ENCODE results near the gene MYRIP.

The MYRIP gene

GRCh38 chr3:40179016-40179415 lies 369.6 kb downstream of the MYRIP start:
- peak; percentile 54 for DNase-seq (ENCODE audit: extremely low spot score)
- ChIA-PET CTCF (interaction anchor here (0.8 to 14.9 kb wide), 32 partner anchors 8 to 732 kb away, joined by 3 to 162 read pairs (median 4); no protein-coding TSS in a partner anchor), POLR2A (interaction anchor here (0.5 kb wide), 1 partner anchor 64 kb away, joined by 3 read pairs; no protein-coding TSS in a partner anchor)
- TF ChIP-seq CTCF (IDR thresholded peaks at IDR 0.05; ENCODE audit: control extremely low read depth, extremely low read depth, low read depth, missing control alignments), result peak; percentile 78

GRCh38 chr3:40181182-40181581 lies 371.8 kb downstream of the MYRIP start:
- POLR2A ChIA-PET, result no interaction called here
- TF ChIP-seq CTCF (IDR thresholded peaks at IDR 0.05; ENCODE audit: control extremely low read depth, extremely low read depth, low read depth, missing control alignments), result no peak
- DNase-seq (ENCODE audit: extremely low spot score), result no peak
- CTCF ChIA-PET, result interaction anchor here (0.9 to 14.9 kb wide), 8 partner anchors 10 to 765 kb away, joined by 3 to 162 read pairs (median 4); no protein-coding TSS in a partner anchor

- POLR2A ChIA-PET, result no interaction called here
- no peak for TF ChIP-seq CTCF (IDR thresholded peaks at IDR 0.05; ENCODE audit: control extremely low read depth, extremely low read depth, low read depth, missing control alignments)
- DNase-seq (ENCODE audit: extremely low spot score), result no peak
- CTCF ChIA-PET, result interaction anchor here (11.5 kb wide), 1 partner anchor 8 kb away, joined by 162 read pairs; no protein-coding TSS in a partner anchor
Measured at GRCh38 chr3:40185029-40185695, 375.8 kb downstream of the MYRIP start.

GRCh38 chr3:40186508-40186907 lies 377.1 kb downstream of the MYRIP start:
- DNase-seq (ENCODE audit: extremely low spot score), result no peak
- CTCF ChIA-PET, result interaction anchor here (0.7 to 11.5 kb wide), 5 partner anchors 9 to 769 kb away, joined by 3 to 183 read pairs (median 3); no protein-coding TSS in a partner anchor
- no peak for TF ChIP-seq CTCF (IDR thresholded peaks at IDR 0.05; ENCODE audit: control extremely low read depth, extremely low read depth, low read depth, missing control alignments)
- POLR2A ChIA-PET, result no interaction called here

DNA sequence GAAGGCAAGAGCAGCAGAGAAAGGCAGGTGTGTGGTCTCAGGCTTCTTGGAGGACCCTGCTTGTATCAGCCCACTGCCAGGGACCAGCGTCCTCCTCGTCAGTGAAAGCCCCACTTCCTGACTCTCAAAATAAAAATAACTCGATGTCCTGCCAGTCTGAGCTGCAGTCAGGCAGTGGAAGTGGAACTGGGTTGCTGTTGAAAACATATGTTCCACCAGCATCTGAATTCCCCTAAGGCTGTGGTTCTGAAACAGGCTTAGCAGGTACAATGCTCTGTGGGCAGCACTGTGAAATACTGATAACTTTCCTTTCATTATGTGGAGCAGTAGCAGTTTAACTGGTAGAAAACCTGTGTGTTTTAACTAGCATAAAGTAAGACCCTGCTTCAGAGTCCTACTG lies 378.5 kb downstream of the MYRIP start:
- ChIA-PET POLR2A (no interaction called here), CTCF (interaction anchor here (1.0 to 11.5 kb wide), 4 partner anchors 11 to 1692 kb away, joined by 3 to 183 read pairs (median 86); partner anchors contain the start of gene EIF1B)
- DNase-seq (ENCODE audit: extremely low spot score), result peak; percentile 57
- TF ChIP-seq CTCF (IDR thresholded peaks at IDR 0.05; ENCODE audit: control extremely low read depth, extremely low read depth, low read depth, missing control alignments), result no peak

DNA sequence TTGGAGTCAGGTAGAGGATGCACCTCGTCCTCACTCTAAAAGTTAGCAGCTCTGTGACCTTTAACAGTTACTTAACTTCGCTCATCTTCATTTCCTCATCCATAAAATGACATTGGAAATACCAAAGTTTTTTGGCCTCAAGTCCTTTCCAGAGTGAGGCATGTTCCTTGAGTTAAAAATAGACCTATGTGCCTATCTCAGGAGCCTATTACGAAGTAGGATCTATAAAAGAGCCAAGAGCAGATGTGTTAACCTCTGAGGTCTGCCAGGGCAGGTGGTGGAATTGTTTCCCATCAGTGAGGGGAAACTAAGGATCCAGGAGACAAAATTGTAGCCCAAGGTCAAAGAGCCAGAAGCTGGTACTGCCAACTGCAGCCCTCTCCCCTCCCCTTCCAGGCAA lies 379.7 kb downstream of the MYRIP start:
- TF ChIP-seq CTCF (IDR thresholded peaks at IDR 0.05; ENCODE audit: control extremely low read depth, extremely low read depth, low read depth, missing control alignments), result no peak
- ChIA-PET POLR2A (no interaction called here), CTCF (interaction anchor here (1.1 to 11.5 kb wide), 4 partner anchors 10 to 126 kb away, joined by 3 to 183 read pairs (median 86); partner anchors contain the start of gene EIF1B)
- DNase-seq (ENCODE audit: extremely low spot score), result no peak

Data from GM10248 (cell line).